Measurements from ENCODE around the gene EVX1.

EVX1 gene

GRCh38 chr7:27223941-27224575 lies 18.5 kb upstream of the EVX1 start:
- in situ Hi-C loops (cut with HindIII; ENCODE audit: low sequenced_read_pairs) = loop anchor here (25.0 kb wide), 3 partner anchors 313 to 788 kb away; no protein-coding TSS in a partner anchor

DNA sequence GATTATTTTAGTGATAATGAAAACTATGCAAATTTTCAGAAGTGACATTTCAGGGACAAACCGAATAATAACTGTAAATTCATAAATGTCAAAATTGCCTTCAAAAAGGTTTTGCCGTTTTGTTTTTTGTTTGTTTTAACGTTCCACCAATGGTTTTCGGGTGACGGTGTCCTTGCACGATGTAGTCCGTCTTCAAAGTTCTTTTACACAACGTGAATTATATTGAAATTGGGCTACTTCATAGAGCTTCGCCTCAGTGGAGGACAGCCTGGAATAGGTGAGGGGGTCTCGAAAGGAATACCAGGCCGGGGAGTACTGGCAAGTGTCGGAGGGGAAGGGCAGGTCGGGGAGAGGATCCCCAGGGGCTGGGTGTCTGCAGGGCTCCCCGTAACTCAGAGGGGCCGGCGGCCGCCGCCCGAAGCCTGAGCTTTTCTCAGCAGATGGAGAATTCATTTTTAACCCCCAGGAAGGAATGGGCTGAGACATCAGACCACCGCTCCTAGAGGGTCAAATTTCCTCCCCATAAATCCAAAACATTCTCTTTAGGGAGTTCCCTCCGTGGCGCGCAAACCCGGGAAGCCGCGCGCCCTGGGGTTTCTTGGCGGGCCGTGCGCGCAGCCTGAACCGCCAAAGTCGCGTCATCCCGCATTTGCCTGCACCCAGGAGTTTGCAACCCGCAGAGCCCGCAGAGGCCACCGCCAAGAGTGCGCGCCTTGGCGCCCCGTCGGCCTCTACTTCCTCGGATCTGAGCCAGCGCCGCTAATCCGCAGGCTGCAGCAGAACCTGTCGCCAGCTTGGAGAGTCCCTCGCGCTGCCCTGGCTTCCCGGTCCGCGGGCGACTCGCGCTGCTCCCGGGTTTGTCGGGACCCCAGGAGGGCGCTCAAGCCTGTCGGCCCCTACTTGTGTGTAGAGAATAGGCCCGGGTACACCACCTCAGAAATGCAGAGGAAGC lies 17.3 kb upstream of the EVX1 start:
- in situ Hi-C loops (cut with HindIII; ENCODE audit: low sequenced_read_pairs) = loop anchor here (25.0 kb wide), 3 partner anchors 312 to 787 kb away; no protein-coding TSS in a partner anchor

DNA sequence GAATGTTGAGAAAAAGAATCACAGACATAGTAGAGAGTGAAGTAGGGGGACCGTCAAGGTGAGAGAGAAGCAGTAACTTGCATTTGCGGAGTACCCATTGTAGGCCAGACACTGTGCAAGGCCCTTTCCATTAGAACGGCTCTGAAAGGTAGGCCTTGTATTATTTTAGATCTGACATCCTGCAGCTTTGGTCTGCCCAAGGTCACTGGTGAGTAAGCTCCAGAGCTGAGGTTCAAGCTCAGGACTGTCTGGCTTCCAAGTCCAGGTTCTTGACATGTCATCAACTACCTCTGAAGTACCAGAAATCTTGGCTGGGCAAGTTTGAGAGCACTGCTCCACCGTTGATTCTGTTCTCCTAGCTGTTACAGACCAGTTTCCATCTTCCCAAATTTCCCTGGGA lies 13.2 kb upstream of the EVX1 start:
- in situ Hi-C loops (cut with HindIII; ENCODE audit: low sequenced_read_pairs) = no loop called here

DNA sequence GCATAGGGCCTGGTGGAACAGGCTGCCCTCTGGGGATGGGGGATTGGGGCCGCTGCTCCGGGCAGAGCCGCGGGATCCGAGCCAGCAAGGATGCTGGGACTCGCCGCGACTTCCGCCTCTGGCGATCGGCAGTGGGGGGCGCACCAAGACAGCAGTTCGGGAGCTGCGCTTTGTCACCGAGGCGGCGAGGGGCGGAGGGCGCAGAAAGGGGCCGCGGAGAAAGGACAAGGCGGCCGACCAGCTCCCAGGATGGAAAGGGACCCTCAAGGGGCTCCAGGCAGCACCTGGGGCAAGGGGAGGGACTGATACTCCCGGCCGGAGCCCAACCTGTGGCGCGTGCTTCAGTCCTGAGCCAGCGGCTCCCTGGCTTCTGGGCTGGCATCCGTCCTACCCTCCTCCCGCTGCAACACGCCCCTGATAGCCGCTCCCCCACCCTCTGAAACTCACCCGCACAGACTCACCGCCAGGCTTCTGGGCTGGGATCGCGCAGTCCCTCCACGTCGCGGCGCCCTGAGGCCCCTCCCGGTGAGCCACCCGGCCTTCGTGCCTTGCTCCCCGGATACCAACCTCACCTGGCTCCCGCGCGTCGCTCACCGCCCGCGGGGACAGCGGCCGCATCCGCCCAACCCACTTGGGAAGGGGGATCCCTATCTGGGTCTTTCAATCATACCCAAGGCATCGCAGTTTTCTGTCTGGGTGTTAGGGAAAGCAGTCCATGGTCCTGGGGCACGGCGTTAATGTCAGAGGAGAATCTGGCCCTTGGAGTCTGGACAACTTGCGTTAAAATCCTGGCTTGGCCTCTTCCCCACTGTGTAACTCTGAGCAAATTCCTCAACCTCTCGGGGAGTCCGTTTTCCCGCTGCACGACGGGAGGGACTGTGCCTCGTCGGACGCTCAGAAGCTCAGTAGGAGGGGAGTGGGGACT lies 7.0 kb upstream of the EVX1 start:
- in situ Hi-C loops (cut with HindIII; ENCODE audit: low sequenced_read_pairs) = no loop called here

- in situ Hi-C loops (cut with HindIII; ENCODE audit: low sequenced_read_pairs) = no loop called here
Measured at GRCh38 chr7:27237735-27238334, 4.8 kb upstream of the EVX1 start.

DNA sequence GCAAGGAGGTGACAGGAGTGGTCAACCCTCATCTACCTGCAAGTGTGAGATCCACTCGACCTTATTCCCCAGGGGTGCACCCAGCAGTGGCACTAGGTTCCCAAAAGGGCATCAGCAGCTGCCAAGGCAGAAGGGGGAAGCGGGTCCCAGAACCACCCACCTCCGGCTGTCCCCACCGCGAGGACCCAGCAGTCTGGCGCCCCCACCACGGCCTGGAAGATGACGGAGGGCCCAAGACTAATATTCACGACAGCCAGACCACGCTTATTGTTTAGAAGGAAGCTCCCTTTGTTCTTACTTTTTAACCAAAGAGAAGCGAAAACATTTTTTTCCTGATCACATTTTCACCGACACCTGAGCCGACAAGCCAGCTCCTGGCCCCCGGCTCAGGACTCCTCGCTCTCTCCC lies 3.6 kb upstream of the EVX1 start:
- in situ Hi-C loops (cut with HindIII; ENCODE audit: low sequenced_read_pairs) = no loop called here

GRCh38 chr7:27239387-27240014 lies 3.1 kb upstream of the EVX1 start:
- in situ Hi-C loops (cut with HindIII; ENCODE audit: low sequenced_read_pairs) = no loop called here

- in situ Hi-C loops (cut with HindIII; ENCODE audit: low sequenced_read_pairs) = no loop called here
Measured at GRCh38 chr7:27240015-27240731, 2.4 kb upstream of the EVX1 start.

GRCh38 chr7:27241189-27242056 lies 1.2 kb upstream of the EVX1 start:
- in situ Hi-C loops (cut with HindIII; ENCODE audit: low sequenced_read_pairs) = no loop called here

- in situ Hi-C loops (cut with HindIII; ENCODE audit: low sequenced_read_pairs) = no loop called here
Measured at GRCh38 chr7:27242154-27242553, 448 bp upstream of the EVX1 start.

- in situ Hi-C loops (cut with HindIII; ENCODE audit: low sequenced_read_pairs) = no loop called here
Measured at GRCh38 chr7:27243340-27244163, 950 bp downstream of the EVX1 start.

- in situ Hi-C loops (cut with HindIII; ENCODE audit: low sequenced_read_pairs) = no loop called here
Measured at GRCh38 chr7:27244488-27245123, 2.0 kb downstream of the EVX1 start.

DNA sequence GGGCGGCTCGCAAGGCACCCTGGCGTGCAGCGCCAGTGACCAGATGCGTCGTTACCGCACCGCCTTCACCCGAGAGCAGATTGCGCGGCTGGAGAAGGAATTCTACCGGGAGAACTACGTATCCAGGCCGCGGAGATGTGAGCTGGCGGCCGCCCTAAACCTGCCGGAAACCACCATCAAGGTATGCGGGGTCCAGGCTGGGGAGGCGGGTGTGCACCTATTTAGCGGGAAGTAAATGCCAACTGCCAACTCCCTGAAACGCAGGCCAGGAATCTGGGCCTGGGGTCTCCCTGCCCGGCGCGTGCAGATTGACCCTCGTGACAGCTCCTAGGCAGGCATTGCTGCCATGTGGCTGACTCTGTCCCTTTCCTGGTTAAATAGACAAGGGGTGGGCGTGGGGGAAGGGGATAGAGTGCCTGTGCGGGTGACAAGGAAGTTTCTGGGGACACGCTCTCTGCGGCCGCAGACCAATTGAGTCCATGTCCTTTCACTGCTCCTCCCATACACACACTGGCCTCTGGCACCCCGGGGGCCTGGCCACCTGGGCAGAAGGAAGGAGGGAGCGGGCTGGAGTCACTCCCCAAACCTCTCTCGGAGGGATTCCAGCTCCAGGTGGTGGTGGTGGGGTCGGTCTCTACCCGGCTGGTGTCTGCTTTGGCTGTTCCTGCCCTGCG lies 2.7 kb downstream of the EVX1 start:
- in situ Hi-C loops (cut with HindIII; ENCODE audit: low sequenced_read_pairs) = no loop called here

GRCh38 chr7:27245798-27246691 lies 3.4 kb downstream of the EVX1 start:
- in situ Hi-C loops (cut with HindIII; ENCODE audit: low sequenced_read_pairs) = no loop called here

GRCh38 chr7:27247000-27247399 lies 4.4 kb downstream of the EVX1 start:
- in situ Hi-C loops (cut with HindIII; ENCODE audit: low sequenced_read_pairs) = no loop called here
